DMS 273 (cell line): ENCODE measurements around the gene KRTAP29-1.
"Not testable (repeated sequence)": the region's sequence is repeated elsewhere in the genome, so short reads cannot be mapped to it uniquely, and the experiment has no call there.

ENCODE experiments used
- DNase-seq: peaks from one replicate; lab custom pipeline; 2025; ENCODE audit not compliant: unreplicated experiment; lab: John Stamatoyannopoulos, UW

KRTAP29-1 gene, protein sequence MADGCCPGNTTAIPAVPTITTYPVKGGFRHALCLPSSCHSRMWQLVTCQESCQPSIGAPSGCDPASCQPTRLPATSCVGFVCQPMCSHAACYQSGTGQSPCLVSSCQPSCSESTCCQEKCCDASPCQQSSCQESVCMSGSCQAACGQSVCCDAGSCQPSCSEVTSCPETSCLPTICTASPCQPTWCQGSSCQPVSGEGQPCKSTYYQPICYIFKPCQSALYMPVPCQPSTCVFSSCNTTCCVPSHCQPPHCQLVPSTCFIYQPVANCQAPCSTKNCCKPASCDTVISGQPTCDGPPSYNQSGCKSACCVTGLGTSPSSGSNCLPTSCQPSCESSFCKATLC

DNA sequence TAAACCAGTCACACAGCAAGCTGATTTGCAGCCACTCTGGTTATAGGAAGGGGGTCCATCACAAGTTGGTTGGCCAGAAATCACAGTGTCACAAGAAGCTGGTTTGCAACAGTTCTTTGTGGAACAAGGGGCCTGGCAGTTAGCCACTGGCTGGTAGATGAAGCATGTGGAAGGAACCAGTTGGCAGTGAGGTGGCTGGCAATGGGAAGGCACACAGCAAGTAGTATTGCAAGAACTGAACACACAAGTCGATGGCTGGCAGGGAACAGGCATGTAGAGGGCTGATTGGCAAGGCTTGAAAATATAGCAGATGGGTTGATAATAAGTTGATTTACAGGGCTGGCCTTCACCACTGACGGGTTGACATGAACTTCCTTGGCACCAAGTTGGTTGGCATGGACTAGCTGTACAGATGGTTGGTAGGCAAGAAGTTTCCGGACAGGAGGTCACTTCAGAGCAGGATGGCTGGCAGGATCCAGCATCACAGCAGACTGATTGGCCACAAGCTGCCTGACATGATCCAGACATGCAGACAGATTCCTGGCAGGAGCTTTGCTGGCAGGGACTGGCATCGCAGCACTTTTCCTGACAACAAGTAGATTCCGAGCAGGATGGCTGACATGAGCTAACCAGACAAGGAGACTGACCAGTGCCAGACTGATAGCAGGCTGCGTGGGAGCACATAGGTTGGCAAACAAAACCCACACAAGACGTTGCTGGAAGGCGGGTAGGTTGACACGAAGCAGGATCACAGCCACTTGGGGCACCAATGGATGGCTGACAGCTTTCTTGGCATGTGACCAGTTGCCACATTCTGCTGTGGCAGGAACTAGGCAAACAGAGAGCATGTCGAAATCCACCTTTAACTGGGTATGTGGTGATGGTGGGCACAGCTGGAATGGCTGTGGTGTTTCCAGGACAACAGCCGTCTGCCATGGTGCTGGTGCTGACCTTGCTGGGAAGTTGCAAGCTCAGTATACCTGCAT, at the start of gene KRTAP29-1:
Gene KRTAP29-1 (minus strand): TSS at position 936 of the 986 bp plus-strand sequence. CDS start 0 bp downstream, at position 936.
- peak; percentile 81 for DNase-seq

DNA sequence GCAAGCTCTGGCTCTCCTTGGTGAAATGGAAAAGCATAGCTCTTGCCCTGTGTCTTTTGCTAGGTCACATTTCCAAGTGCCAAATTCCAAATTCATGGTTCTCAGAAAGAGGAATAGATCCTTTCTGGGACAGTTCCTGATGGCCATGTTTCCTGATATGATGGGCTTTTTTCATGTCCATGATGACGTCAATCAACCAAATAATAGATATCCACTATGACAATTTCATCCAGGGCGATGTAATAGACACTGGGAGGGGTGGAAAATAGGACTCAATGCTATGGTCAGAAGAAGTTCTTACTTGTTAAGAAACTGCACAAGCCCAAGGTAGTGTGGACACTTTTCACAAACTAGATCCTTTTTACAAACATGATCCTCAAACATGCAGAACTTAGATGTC, 48.5 kb upstream of the KRTAP29-1 start:
- DNase-seq, result no peak

DNA sequence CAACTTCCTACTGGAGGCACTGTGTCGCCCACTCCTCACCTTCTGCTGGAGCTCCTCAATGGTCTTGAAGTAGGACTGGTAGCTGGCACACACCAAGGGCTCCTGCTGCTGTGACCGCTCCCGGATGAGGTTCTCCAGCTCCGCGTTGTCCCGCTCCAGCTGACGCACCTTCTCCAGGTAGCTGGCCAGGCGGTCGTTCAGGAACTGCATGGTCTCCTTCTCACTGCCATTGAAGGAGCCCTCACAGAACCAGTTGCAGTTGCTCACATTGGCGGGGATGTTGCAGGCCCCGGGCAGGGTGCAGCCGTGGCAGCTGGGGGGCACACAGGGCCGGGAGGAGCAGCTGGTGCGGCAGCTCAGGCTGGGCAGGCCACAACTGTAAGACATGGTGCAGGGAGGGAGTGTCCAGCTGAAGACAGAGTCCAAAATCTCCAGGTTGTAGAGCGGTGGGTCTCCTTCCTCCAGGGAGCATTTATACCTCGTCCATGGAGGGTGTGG, 47.8 kb upstream of the KRTAP29-1 start, which contains the start of gene KRT33A:
Gene KRT33A (minus strand): TSS at position 448 of the 498 bp plus-strand sequence. CDS start 61 bp downstream, at position 387.
- DNase-seq, result not testable (repeated sequence)

DNA sequence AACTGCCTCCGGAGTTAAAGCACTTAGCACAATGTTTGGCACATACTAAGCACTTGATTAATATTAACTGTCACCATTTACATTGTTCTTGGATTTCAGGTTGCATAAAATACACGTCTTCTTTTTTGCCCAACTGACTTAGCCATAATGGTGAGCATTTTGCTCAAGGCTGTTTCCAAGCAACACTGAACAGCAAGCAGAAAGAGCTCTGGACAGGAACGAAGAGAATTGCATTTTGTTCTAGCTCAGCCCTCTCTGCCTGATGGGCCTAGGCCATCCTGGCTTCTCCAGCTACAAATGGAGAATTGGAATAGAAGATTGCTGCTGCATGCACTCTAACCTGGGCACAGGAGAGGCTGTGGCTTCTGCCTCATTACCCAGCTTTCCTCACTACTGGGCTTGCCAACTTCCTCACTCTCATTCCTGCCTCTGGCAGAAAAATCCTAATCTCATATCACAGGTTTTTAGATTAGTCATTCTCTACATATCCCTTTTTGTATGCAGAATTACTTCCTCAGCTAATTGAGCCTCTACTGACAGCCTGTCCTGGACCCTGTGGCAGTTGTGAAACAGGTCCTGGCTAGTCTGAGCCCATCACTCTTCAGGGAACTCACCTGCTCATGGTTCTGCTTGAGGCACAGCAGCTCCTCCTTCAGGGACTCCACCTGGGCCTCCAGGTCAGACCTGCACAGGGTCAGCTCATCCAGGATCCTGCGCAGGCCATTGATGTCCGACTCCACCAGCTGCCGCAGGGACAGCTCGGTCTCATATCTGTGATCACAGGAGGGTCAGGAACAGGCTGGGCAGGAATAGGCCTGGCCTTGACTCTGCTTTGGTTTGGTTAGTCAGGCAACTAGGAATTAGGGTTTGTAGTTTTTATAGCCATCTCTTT, 45.5 kb upstream of the KRTAP29-1 start:
- DNase-seq, result no peak

DNA sequence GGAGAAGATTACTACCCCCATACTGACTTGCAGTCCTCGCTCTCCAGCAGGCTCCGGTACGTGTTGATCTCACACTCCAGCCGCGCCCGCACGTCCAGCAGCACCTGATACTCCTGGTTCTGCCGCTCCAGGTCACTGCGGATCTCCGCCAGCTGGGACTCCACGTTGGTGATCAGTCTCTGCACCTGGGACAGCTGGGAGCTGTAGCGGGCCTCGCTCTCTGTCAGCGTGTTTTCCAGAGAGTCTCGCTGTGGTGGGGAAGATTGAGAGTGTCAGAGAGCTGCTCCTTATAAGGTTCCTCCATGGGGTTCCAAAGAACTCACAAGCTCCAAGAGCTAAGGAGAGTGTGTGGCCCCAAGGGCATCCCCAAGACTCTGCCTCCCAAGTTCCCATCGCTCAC, 43.8 kb upstream of the KRTAP29-1 start:
- DNase-seq, result not testable (repeated sequence)

DNA sequence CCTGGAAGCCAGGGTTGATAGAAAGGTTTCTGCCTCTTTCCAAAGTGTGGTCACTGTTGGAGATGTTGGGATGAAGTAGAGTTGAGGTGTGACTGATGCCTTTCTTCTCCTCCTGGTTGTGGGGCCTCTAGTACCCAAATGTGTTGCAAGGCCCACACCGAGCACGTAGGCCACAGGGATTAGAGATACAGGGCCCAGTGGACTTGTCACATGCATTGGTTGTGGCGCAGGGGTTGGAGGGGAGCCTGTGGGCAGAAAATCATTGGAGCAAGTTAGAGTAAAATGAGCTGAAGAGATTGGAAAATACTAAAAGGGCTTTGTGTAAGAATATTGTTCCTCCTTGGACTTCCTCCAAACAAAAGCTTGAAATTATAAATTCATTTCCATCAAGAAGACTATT, 43.3 kb upstream of the KRTAP29-1 start:
- DNase-seq, result no peak

DNA sequence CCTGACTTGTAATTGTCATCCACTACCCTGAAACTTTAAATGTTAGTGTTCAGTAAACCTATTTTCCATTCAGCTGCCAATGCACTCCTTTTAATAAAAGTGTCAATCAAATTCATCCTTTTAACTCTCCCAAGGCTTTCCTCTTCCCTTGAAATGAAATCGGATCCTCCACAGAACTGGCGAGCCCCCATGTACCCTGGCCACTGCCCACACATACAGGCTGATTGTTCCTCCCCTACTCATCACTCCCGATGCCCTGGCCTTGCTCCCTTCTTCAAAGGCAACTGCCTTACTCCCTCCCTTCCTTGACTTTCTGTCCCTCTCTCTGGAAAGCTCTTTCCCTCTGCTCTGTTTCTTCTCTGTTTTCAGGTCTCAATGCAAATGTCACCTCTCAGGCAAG, 40.4 kb upstream of the KRTAP29-1 start:
- no peak for DNase-seq

DNA sequence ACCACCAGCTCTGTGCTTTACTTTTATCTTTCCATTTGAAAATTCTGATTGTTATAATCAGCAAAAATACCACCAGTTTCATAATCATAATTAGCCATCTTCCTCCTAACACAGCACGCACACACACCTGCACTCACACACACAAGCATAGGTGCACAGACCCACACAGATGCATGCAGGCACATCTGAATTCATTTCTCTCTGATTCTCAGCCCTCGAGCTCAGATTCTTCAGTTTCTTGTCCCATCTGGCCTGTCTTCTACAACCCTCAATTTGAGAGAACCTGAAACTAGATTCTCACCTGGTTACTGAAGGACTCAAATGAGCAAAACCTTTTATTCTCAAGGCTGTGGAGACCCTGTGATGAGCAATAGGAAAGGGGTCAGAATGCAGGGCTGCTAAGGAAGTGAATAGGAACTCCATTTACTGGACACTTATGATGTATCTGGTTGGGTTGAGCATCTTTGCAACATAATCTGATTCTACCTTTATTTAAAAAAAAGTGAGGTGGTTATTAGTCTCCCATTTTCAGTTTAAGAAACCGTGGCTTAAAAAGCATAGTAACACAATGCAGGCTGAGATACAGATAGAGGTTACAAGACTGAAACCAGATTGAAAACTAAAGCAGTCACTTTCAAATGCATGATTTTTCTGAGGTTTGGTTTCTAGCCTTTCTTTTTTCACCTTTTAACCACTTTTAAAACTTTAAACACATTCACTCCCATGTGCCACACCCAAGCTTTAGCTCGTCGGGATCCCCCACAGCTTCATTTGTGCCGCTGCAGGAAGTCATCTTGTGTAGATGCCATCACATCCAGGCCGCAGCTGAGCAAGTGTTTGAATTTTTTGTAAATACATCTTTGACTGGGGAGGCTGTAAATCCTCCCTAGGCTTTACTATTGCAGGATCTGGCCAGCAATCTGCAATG, 38.5 kb upstream of the KRTAP29-1 start:
- no peak for DNase-seq

DNA sequence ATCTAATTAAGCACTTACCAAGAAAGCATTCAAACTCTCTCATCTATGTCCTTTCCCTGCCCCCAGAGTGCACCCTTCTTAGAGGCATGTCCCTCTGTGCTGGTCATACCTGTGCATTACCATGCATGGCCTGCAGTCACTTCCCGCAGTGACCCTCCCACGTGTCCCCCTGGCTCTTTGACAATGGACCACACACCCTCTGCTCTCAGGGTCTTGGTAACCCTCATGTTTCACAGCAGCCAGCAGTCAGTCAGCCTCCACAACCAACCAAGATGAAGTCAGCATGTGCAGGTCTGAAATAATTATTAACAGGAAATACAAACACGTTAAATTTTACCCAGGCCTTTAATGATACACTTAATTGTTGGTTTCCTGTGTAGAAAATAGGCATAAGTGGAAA, 37.8 kb upstream of the KRTAP29-1 start:
- DNase-seq, result no peak

DNA sequence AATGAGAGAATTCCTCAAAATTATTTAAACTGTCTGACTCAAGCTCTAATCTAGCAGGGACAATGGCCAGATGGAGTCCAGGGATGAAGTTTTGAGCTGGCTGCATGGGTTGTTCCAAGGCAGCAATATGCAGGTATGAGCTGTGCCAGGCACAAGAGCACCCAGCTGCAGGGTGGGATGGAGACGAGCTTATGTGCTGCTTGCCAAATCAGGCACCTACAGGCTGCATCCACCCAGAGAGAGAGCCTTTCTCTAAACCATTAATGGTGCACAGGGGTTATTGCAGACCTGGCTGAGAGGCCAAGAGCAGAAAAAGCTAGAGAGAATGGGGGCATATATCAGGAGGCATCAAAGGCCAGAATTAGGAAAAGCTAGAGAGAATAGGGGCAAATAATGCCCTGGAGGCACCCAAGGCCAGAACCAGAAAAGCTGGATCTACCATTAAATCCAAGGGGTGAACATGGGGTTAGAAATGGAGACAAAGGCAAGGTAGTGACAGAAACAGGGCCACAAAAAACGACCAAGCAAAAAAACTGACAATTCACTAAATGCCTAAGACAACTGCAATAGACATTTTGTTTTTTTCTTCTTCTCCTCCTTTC, 37.0 kb upstream of the KRTAP29-1 start:
- DNase-seq, result no peak

DNA sequence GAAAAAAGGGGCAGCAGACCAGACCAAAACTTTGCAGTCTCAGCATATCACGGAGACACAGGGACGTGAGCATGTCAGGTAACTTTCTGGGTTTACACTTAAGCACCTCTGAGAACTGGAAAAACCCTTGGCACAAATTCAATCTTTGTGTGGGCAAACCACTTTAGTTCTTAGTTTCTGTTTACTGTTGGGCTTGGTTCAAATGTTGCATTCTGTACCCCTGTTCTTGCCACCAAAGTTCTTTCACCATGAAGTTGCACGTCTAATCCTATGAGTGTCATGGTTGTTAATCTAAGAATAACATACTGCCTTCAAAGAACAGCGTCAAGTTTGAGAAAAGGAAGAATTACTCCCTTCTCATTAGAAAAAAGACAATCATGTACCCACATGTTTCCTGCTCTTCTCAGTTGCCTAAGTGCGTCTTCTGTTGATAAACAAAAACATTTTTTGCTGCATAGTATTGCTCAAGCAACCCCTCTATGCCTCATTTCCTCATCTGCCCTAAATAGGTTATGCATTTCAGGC, 36.4 kb upstream of the KRTAP29-1 start:
- no peak for DNase-seq

DNA sequence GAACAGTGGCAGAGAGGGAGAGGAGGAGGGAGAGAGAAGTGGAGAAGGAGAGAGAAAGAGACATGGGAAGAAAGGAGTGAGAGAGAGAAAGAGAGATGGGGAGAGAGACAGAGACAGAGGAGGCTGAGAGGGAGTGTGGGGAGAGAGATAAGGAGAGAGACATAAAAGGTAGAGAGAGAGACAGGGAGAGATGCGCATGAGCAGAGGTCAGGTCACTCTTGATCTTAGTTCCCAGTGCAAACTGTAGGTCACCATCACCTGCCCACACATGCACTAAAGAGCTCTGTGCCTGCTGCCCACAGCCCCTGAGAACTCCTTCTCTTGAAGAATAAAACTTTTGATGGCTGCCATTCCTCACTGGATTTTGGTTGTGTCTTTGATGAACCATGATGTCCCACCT, 33.1 kb upstream of the KRTAP29-1 start:
- DNase-seq, result no peak

DNA sequence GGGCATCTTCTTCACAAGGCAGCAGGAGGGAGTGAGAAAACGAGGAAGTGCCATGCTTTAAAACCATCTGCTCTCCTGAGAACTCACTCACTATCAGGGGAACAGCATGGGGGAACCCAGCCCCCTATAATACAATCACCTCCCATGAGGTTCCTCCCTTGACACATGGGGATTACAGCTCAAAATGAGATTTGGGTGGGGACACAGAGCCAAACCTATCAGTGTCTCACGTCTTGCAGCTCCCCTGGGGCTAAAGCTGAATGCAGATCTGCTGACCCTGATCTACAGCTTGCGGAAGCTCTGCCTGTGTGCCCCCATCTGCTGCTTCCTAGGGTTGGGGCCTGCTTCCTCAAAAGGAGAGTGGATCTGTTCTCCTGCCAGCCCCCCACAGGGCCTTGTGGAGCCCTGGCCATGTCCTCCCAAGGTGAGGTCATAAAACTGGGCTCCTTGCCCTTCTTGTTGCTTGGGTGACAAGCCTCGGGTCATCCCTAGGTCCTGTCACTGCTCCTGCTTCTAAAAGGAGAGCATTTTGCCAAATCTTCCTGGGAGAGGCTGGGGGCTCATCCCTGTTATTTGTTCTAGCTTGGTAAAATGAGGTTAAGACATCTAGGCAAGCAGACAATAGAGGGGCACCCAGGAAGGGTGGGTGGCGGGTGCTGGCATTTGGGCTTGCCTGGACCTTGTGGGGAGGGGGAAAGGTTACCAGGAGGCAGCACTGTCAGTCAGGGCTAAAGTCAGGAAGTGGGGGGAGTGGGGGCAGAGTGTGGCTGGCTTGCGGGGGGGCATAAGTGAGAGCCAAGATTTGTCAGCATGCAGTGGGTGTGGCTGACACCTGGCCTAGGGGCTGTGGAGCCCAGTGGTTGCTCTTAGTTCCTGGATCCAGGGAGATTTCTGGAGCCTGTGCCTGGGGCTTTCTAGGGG, 32.0 kb upstream of the KRTAP29-1 start:
- DNase-seq, result no peak

DNA sequence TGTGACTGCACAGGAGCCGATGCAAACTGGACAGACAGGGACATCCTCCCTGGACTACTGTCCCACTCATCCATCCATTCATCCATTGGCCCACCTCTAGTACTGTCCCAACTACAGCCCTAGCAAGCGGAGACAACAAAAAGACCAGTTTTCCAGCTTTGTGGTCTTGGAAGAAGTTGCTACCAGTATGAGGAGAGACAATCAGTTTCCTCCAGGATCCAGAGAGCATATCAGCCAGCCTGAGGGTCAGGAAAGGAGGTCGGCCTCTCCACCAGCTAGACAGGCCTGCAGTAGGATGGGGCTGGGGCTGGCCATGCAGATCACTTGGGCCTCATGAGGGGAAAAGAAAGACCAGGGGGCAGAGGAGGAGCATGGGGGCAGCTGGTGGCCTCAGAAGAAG, 31.2 kb upstream of the KRTAP29-1 start:
- DNase-seq, result no peak

DNA sequence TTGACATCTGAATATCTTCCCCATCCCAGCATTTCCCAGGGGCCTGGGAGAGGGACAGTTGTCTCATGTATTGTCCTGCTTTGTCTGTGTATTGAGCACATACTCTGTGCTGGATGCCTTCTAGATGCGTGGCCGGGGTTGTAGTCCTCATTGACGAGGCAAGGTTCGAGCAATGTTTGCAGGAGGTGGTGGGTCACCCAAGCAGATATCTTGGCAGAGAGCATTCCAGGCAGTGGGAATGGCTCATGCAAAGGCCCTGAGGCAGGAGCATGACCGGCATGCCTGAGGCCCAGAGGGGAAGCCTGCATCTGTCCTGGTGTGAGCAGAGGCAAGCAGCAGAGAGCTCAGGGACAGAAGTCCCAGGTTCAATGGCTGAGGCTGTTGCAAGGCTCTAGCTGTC, 30.4 kb upstream of the KRTAP29-1 start:
- DNase-seq, result no peak

DNA sequence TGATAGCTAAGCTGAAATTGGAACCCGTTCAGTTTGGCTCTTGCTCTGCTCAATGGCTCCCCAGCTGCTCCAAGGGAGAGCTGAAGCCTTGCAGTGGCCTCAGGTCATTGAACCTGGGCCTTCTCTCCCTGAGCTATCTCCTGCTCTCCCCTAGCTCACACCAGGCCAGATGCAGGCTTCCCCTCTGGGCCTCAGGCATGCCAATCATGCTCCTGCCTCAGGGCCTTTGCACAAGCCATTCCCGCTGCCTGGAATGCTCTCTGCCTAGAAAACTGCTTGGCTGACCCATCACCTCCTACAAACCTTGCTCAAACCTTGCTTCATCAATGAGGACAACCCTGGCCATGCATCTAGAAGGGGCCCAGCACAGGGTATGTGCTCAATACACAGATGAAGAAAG, 29.6 kb upstream of the KRTAP29-1 start:
- no peak for DNase-seq

DNA sequence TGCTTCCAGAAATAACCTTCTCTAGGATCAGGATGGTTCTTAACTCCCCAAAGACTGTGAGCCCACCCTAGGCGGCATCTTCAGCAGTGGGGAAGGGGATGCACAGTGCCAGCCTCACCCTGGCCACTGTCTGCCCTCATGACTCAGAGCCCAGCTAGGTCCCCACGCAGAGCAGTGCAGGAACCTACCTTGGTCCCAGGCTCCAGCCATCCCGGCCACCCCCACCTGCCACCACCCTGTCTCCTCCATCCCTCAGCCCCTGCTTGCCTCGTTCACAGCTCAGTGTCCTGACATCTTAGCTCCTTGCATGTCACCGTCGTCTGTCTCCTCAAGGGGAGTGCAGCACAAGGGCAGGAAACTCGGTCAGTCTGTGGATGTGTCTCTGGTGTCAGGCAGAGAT, 29.0 kb upstream of the KRTAP29-1 start:
- no peak for DNase-seq
